Activated T-cell treated with anti-CD3 and anti-CD28 coated beads, Interleukin-2, amount 50 U/mL, for 72 hours (primary cell): ENCODE data around the gene POF1B. TPM values are rescaled to one million over a fixed set of nuclear protein-coding genes. Genes with fewer than 3 reads are reported as not detected.
"Not testable (repeated sequence)": the region's sequence is repeated elsewhere in the genome, so short reads cannot be mapped to it uniquely, and the experiment has no call there.

ENCODE experiments used
- ATAC-seq, 2 donors: fragments of 150-1000 bp; cut with Tn5 transposase; replicated peaks in 1 of 2; 2 replicates each; pipeline ENCODE4 v1.10.0; 2021; ENCODE audit warnings: moderate library complexity in 2 of 2, mild to moderate bottlenecking in 1 of 2
- DNase-seq, 2 donors: peaks; one replicate each; pipeline ENCODE4 v3.0.0; 2021 to 2022; ENCODE audit warnings: mixed read lengths in 1 of 2
- H3K27ac Mint-ChIP-seq: one replicate; pipeline ENCODE4 v1.8.0; 2022; ENCODE audit warnings: mild to moderate bottlenecking, moderate library complexity, mixed read lengths
- H3K27me3 Mint-ChIP-seq: one replicate; pipeline ENCODE4 v1.8.0; 2022; ENCODE audit warnings: low read depth, mixed read lengths
- H3K36me3 Mint-ChIP-seq, 2 donors: one replicate each; pipeline ENCODE4 v1.8.0; 2022; ENCODE audit warnings: mixed read lengths in 2 of 2, mild to moderate bottlenecking in 1 of 2; ENCODE audit not compliant: insufficient read depth in 2 of 2
- H3K4me1 Mint-ChIP-seq: one replicate; pipeline ENCODE4 v1.8.0; 2022; ENCODE audit warnings: low read depth, mixed read lengths
- H3K4me3 Mint-ChIP-seq, 2 donors: one replicate each; pipeline ENCODE4 v1.8.0; 2022; ENCODE audit warnings: mild to moderate bottlenecking in 2 of 2, mixed read lengths in 2 of 2, moderate library complexity in 2 of 2
- H3K9me3 Mint-ChIP-seq, 2 donors: one replicate each; pipeline ENCODE4 v1.8.0; 2022; ENCODE audit warnings: mixed read lengths in 2 of 2
- total RNA-seq, 2 donors: library from RNA; stranded (reverse); gene quantifications; one replicate each; pipeline ENCODE4 v1.2.3, GENCODE V29; 2022

The POF1B gene
- total RNA-seq, 2 donors from 2014 or later, result 0.12 TPM

GRCh38 chrX:85326234-85327059, 53.0 kb downstream of the POF1B start:
- Mint-ChIP-seq H3K4me3 (no peak overlapping the region), H3K27me3 (no peaks in the 10 kb centered on the region), H3K27ac (no peak overlapping the region), H3K4me1 (no peaks in the 10 kb centered on the region), H3K36me3 (peaks cover 0 to 1% of the 10 kb centered on the region in 2 donors), H3K9me3 (peaks cover 0 to 7% of the 10 kb centered on the region in 2 donors)
- DNase-seq (no peak), ATAC-seq (no peak)

- ATAC-seq, DNase-seq, H3K4me3 Mint-ChIP-seq, H3K4me1 Mint-ChIP-seq, H3K9me3 Mint-ChIP-seq, H3K27ac Mint-ChIP-seq, H3K36me3 Mint-ChIP-seq: not testable (repeated sequence)
- peaks cover 17% of the 10 kb centered on the region for H3K27me3 Mint-ChIP-seq
Measured at GRCh38 chrX:85311348-85311747, 68.1 kb downstream of the POF1B start.

- ATAC-seq, result no peak
- no peaks in the 10 kb centered on the region for H3K4me1 Mint-ChIP-seq
Measured at GRCh38 chrX:85309717-85310116, 69.7 kb downstream of the POF1B start.

GRCh38 chrX:85303544-85303943, 75.9 kb downstream of the POF1B start:
- ATAC-seq (no peak), DNase-seq (no peak)
- Mint-ChIP-seq H3K4me3 (no peak overlapping the region), H3K4me1 (no peaks in the 10 kb centered on the region), H3K27ac (no peak overlapping the region), H3K27me3 (no peaks in the 10 kb centered on the region), H3K36me3 (no peaks in the 10 kb centered on the region), H3K9me3 (no peaks in the 10 kb centered on the region)

More at GRCh38 chrX:85309717-85310116, 69.7 kb downstream of the POF1B start:
- no peak overlapping the region for H3K4me3 Mint-ChIP-seq
- H3K27me3 Mint-ChIP-seq, result peaks cover 17% of the 10 kb centered on the region
- no peaks in the 10 kb centered on the region for H3K36me3 Mint-ChIP-seq
- no peak overlapping the region for H3K27ac Mint-ChIP-seq
- no peak for DNase-seq
- H3K9me3 Mint-ChIP-seq, result peaks cover 0 to 1% of the 10 kb centered on the region in 2 donors

- Mint-ChIP-seq H3K27ac (no peak overlapping the region), H3K9me3 (peaks cover 4 to 9% of the 10 kb centered on the region in 2 donors), H3K27me3 (peaks cover 5% of the 10 kb centered on the region), H3K36me3 (peaks cover 0 to 3% of the 10 kb centered on the region in 2 donors), H3K4me1 (no peaks in the 10 kb centered on the region), H3K4me3 (no peak overlapping the region)
- DNase-seq (no peak), ATAC-seq (no peak)
Measured at GRCh38 chrX:85288992-85289723, 90.3 kb downstream of the POF1B start.

- H3K4me3 Mint-ChIP-seq, H3K36me3 Mint-ChIP-seq, DNase-seq, H3K4me1 Mint-ChIP-seq, H3K9me3 Mint-ChIP-seq, H3K27ac Mint-ChIP-seq, ATAC-seq, H3K27me3 Mint-ChIP-seq: not testable (repeated sequence)
Measured at GRCh38 chrX:85285286-85285685, 94.2 kb downstream of the POF1B start.

GRCh38 chrX:85244450-85245211, 134.8 kb downstream of the POF1B start:
- H3K9me3 Mint-ChIP-seq, result no peaks in the 10 kb centered on the region
- ATAC-seq (peak; percentile 67 to 69), DNase-seq (peak; percentile 4 to 12)
- H3K4me1 Mint-ChIP-seq, result peaks cover 7% of the 10 kb centered on the region
- H3K36me3 Mint-ChIP-seq, result peaks cover 3 to 4% of the 10 kb centered on the region in 2 donors
- peak overlapping the region; percentile 87 to 92 for H3K4me3 Mint-ChIP-seq
- peaks cover 24% of the 10 kb centered on the region for H3K27me3 Mint-ChIP-seq
- H3K27ac Mint-ChIP-seq, result peak overlapping the region; percentile 54

- Mint-ChIP-seq H3K36me3 (peaks cover 3 to 4% of the 10 kb centered on the region in 2 donors), H3K4me1 (peaks cover 7% of the 10 kb centered on the region), H3K27ac (peak within 1 kb of the TSS; percentile 54), H3K4me3 (peak within 1 kb of the TSS; percentile 87 to 92), H3K9me3 (no peaks in the 10 kb centered on the region), H3K27me3 (peaks cover 24% of the 10 kb centered on the region)
- ATAC-seq, result peak; percentile 69 to 81
- peak; percentile 13 to 19 for DNase-seq
Measured at GRCh38 chrX:85243761-85244449, 135.6 kb downstream of the POF1B start, which contains the start of the genes SATL1 and ZNF711. Gene SATL1 (minus strand): TSS chrX:85243779. CDS start chrX:85108968, 134,811 bp downstream. Gene ZNF711 (plus strand): TSS chrX:85243991. CDS start chrX:85247573, 3,582 bp downstream.

GRCh38 chrX:85243155-85243554, 136.3 kb downstream of the POF1B start:
- peak overlapping the region; percentile 68 to 71 for H3K4me3 Mint-ChIP-seq
- H3K4me1 Mint-ChIP-seq, result peaks cover 7% of the 10 kb centered on the region
- peaks cover 24% of the 10 kb centered on the region for H3K27me3 Mint-ChIP-seq
- no peak for ATAC-seq
- peaks cover 3 to 4% of the 10 kb centered on the region in 2 donors for H3K36me3 Mint-ChIP-seq
- no peak for DNase-seq
- H3K9me3 Mint-ChIP-seq, result no peaks in the 10 kb centered on the region
- H3K27ac Mint-ChIP-seq, result no peak overlapping the region

Other genes with a start within 250 kb of the POF1B start
- not detected for gene SATL1, start 135.9 kb downstream of the POF1B start, total RNA-seq
- gene ZNF711, start 135.7 kb downstream of the POF1B start, total RNA-seq, result 1 to 10 TPM; 1.8 to 4.6 TPM